Ovary (tissue), 9 donors: Measurements from ENCODE around the gene WBP2. TPM values are rescaled to one million over a fixed set of nuclear protein-coding genes. Genes with fewer than 3 reads are reported as not detected.

Experiments
- DNase-seq, 5 donors: peaks; one replicate each; pipeline ENCODE4 v3.0.0-alpha.2; 2019 to 2020
- H3K27ac ChIP-seq, 2 donors: fragments of 200-600 bp; one replicate each; pipeline versions ENCODE4 v1.5.1 to v1.8.0; 2019 to 2022
- H3K27me3 ChIP-seq: fragments of 200-600 bp; one replicate; pipeline ENCODE4 v1.8.0; 2022
- H3K36me3 ChIP-seq: fragments of 200-600 bp; sonication (generic); one replicate; pipeline ENCODE4 v1.5.1; 2019
- H3K4me1 ChIP-seq: one replicate; pipeline ENCODE4 v1.8.1; 2013; ENCODE audit warnings: mild to moderate bottlenecking, moderate library complexity; ENCODE audit not compliant: insufficient read depth
- H3K4me3 ChIP-seq: fragments of 200-600 bp; sonication (generic); one replicate; pipeline ENCODE4 v1.5.1; 2017
- H3K9me3 ChIP-seq, 2 donors: fragments of 200-600 bp in 1 of 2; sonication (generic) in 1 of 2; one replicate each; pipeline versions ENCODE4 v1.5.1 to v1.8.1; 2013 to 2019; ENCODE audit warnings: mild to moderate bottlenecking in 1 of 2, moderate library complexity in 1 of 2
- EP300 ChIP-seq: sonication (generic); formaldehyde crosslinking; IDR thresholded peaks from one replicate; pipeline ENCODE4 v1.6.1; 2017; ENCODE audit warnings: antibody characterized with exemption
- POLR2A ChIP-seq: fragments of 450-650 bp; IDR thresholded peaks from one replicate; pipeline ENCODE4 v1.6.1; 2017; ENCODE audit warnings: antibody characterized with exemption, mild to moderate bottlenecking, moderate library complexity
- WGBS, 3 donors: extraction: QIAGEN DNeasy Blood & Tissue Kit in 1 of 3; methylation state at CpG; one replicate each; pipeline versions ENCODE4 v1.1.5 to v1.1.7; 2013 to 2017; 5-methylcytosine and 5-hydroxymethylcytosine counted together
- intact Hi-C, 4 donors: fragments of 100-400 bp; cut with DNase I; formaldehyde crosslinking; loops; one replicate each; pipeline versions ENCODE4 v1.11.0 to v1.15.1; 2022 to 2023
- polyA plus RNA-seq, 2 donors: library from polyadenylated mRNA; stranded (reverse); fragments of 200-250 nt in 1 of 2; fragments of 350-450 nt in 1 of 2; fragmentation: Illumina TruSeq in 1 of 2; extraction: RNeasy Lipid Tissue Mini Kit (QIAGEN cat#74804) in 1 of 2; gene quantifications; one replicate each; pipeline ENCODE4 v1.2.3, GENCODE V29; 2013 to 2014
- total RNA-seq, 7 donors: library from RNA; depleted of rRNA in 2 of 7; stranded (reverse); fragments of >200 nt in 2 of 7; fragmentation: NEBNext Ultra II Directional in 3 of 7; extraction: Animal tissue kit (Norgen Biotek cat#: 25700) in 3 of 7; gene quantifications; one replicate each; pipeline versions ENCODE4 v1.1.0 to v1.2.4, GENCODE V29; 2016 to 2023
- TF ChIP-seq, protein P1 (sequence below), 3 donors: fragments of 450-650 bp in 2 of 3; fragments of 200-600 bp in 1 of 3; IDR thresholded peaks; one replicate each; pipeline versions ENCODE4 v1.5.1 to v1.8.0; 2016 to 2022; ENCODE audit warnings: antibody characterized with exemption in 3 of 3, mild to moderate bottlenecking in 1 of 3
- donor health status: DM: no; HTN: no; CAD: no; lungs with moderate emphysema.
- donor health status: DM: no; HTN: no; CAD: no.
- donor health status: Bipolar disorder and iron deficiency.
- donor health status: DM: yes; HTN: yes; CAD: no.
- donor health status: DM: no; HTN: no; CAD: no.
- donor health status: DM: yes; HTN: yes; CAD: no.

WBP2 gene
- total and polyA plus RNA-seq, 9 donors: 48.5 to 184 (median 116) TPM

DNA sequence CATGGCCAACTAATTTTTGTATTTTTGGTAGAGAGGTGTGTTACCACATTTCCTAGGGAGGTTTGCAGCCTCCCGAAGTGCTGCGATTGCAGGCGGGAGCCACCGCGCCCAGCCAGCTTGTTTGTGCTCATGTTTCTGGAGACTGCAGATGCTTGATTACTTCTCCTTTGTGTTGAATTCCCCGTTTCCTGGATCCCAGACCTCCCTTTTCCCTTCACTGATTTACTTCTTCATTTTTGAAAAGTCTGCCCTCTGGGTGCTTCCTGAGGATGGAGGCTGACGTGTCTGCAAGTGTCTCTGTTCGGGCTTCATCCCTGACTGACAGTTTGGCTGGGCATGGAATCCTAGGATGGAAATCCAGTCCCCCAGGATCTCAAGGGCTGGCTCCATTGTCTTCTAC, 30.3 kb upstream of the WBP2 start:
- H3K4me3 ChIP-seq: no peak overlapping the region
- DNase-seq: no peak
- H3K27me3 ChIP-seq: no peaks in the 10 kb centered on the region
- H3K9me3 ChIP-seq: no peaks in the 10 kb centered on the region
- H3K4me1 ChIP-seq: no peaks in the 10 kb centered on the region
- 77 to 79% (median 78%) methylated on average over 8 of the region's 8 CpGs for WGBS, 3 donors
- H3K36me3 ChIP-seq: no peaks in the 10 kb centered on the region
- intact Hi-C loops: no loop called here
- H3K27ac ChIP-seq: no peak overlapping the region
- no peak for TF ChIP-seq EP300
- TF ChIP-seq, protein P1, sequence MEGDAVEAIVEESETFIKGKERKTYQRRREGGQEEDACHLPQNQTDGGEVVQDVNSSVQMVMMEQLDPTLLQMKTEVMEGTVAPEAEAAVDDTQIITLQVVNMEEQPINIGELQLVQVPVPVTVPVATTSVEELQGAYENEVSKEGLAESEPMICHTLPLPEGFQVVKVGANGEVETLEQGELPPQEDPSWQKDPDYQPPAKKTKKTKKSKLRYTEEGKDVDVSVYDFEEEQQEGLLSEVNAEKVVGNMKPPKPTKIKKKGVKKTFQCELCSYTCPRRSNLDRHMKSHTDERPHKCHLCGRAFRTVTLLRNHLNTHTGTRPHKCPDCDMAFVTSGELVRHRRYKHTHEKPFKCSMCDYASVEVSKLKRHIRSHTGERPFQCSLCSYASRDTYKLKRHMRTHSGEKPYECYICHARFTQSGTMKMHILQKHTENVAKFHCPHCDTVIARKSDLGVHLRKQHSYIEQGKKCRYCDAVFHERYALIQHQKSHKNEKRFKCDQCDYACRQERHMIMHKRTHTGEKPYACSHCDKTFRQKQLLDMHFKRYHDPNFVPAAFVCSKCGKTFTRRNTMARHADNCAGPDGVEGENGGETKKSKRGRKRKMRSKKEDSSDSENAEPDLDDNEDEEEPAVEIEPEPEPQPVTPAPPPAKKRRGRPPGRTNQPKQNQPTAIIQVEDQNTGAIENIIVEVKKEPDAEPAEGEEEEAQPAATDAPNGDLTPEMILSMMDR (IDR thresholded peaks at IDR 0.05): no peak
- no peak for TF ChIP-seq POLR2A

DNA sequence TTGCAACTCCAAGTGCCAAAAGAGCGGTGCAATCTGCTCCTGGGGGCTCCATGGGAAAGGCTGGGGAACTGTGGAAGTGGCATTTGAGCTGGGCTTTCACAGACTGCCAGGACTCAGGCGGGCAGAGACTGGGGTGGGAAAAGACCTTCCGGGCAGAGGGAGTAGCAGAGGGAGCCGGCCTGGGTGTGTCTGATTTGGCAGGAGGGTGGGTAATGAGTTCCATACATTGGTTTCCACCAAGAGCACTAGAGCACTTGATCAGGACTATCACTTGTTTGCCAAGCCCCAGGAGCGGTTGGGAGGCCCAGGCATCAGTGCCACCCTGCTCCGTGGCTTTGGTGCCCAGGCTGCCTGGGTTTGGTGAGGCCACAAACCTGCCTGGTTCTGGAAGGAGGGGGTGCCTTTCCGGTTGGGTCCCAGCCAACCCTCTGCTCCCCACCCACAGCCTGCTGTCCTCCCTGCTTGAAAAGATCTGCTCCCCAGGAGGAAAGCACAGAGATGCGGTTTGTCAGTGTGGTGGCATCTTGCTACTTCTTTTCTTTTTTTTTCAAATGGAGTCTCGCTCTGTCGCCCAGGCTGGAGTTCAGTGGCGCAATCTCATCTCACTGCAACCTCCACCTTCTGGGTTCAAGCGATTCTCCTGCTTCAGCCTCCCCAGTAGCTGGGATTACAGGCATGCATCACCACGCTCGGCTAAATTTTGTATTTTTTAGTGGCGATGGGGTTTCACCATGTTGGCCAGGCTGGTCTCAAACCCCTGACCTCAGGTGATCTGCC, 26.7 kb upstream of the WBP2 start:
- WGBS, 3 donors: 82 to 89% (median 88%) methylated on average over 15 of the region's 15 CpGs
- no peak for TF ChIP-seq EP300
- TF ChIP-seq, protein P1 (IDR thresholded peaks at IDR 0.05): no peak
- intact Hi-C loops: no loop called here
- Histone ChIP-seq H3K27ac (no peak overlapping the region), H3K27me3 (no peaks in the 10 kb centered on the region), H3K9me3 (no peaks in the 10 kb centered on the region), H3K4me3 (no peak overlapping the region), H3K36me3 (no peaks in the 10 kb centered on the region), H3K4me1 (peaks cover 5% of the 10 kb centered on the region)
- no peak for DNase-seq

DNA sequence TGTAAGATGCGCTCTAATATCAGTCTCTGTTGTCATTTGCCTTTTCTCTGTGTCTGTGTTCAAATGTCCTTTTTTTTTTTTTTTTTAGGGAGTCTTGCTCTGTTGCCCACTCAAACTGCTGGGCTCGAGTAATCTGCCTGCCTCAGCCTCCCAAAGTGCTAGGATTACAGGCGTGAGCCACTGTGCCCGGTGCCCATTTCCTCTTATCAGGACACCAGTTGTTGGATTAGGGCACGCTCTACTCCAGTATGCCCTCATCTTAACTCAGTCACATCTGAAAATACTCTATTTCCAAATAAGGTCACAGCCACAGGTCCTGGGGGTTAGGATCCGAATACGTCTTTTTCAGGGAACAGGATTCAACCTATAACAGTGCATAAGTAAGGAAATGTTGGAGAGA, 25.1 kb upstream of the WBP2 start:
- Histone ChIP-seq H3K4me3 (no peak overlapping the region), H3K36me3 (no peaks in the 10 kb centered on the region), H3K27me3 (no peaks in the 10 kb centered on the region), H3K27ac (no peak overlapping the region), H3K9me3 (no peaks in the 10 kb centered on the region), H3K4me1 (peaks cover 16% of the 10 kb centered on the region)
- 66 to 72% (median 67%) methylated on average over 7 of the region's 7 CpGs for WGBS, 3 donors
- intact Hi-C loops: no loop called here
- TF ChIP-seq EP300 (no peak), POLR2A (no peak)
- TF ChIP-seq, protein P1 (IDR thresholded peaks at IDR 0.05): no peak
- no peak for DNase-seq

DNA sequence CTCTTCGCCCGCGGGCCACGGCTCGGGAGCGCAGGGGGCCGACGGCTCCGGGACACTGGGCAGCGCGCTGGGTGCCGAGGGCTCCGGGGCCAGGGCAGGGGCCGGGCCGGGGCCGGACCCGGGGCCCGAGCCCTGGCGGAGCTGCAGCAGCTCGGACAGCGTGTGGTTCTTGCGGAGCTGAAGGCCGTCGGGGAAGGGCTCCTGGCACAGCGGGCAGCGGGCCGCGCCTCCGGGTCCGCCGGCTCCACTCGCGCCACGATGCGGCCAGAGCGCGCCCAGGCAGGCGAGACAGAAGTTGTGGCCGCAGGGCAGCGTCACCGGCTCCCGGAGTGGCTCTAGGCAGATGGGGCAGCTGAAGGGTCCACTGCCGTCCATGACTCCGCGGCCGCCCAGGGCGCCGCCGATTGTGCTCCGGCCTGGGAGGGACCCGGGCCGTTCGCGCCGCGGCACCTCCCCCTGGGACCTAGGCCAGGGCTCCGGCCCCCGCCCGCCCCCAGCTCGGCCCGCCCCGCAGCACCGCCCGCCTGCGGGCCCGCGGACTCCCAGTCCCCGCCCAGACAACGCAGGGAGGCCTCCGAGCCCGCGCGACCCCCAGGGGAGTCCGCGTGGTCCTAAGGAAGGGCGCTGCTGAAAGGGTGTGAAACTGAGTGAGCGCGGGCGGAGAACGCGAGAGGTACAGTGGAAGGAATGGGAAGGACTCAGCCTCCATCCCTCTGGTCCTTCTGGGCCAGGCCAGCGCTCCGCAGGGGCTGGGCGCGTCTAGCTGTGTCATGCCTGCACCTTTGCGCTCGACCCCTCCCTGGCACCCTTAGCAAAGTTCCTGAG, 23.3 kb upstream of the WBP2 start, which contains the start of gene TRIM47:
TSS of gene TRIM47 (minus strand) at position 408 of the 825 bp plus-strand sequence. CDS start at position 375, 33 bp downstream.
- Histone ChIP-seq H3K27me3 (no peaks in the 10 kb centered on the region), H3K27ac (peak within 1 kb of the TSS; percentile 83 to 87), H3K9me3 (no peaks in the 10 kb centered on the region), H3K4me1 (peaks cover 16% of the 10 kb centered on the region), H3K36me3 (no peaks in the 10 kb centered on the region), H3K4me3 (peak within 1 kb of the TSS; percentile 48)
- 1 to 2% (median 1%) methylated on average over 50 to 87 of the region's 87 CpGs for WGBS, 3 donors
- TF ChIP-seq EP300: no peak
- TF ChIP-seq, protein P1 (IDR thresholded peaks at IDR 0.05): peak; percentile 7 to 40 (median 11)
- TF ChIP-seq POLR2A: peak; percentile 53
- peak; percentile 71 to 87 (median 79) for DNase-seq
- intact Hi-C loops: loop anchor here in 1 of 4 donors (10.0 kb wide), 1 partner anchor 104 kb away; a partner anchor contains a TSS
